ENCODE data around the gene TRPC4.

DNA sequence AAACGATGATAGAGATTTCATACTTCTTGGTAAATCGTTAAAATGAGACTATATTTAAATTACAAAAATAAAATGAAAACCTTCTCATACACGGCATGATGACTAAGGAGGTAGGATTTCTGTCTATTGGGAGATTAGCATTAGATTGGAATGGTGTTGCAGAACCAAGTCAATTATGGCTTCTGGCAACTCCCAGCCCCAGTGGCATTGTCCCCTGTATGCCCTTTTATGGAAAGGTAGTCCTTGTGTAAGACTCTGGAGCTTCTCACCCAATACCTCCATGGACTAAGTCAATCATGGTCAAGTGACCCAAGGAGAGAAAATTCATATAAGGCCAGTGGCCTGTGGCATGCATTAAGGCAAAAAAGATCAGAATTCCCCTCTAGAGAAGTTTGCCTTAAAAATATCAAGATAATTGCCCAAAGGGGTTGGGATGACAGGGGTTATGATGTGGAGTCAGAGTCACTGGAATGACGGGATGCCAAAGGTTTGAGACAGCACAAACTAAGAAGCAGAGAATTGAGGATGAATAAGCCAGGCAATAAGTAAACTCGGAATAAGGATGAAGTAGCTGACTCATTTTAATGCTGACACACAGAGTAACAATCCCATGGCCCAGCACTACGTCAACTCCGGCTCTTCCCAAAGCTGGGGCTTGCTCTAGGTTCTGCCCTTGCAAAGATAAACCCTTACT is 213.2 kb downstream of the TRPC4 start:
- TF ChIP-seq EZH2 (IDR thresholded peaks at IDR 0.05) = no peak
- TF ChIP-seq POLR2AphosphoS5 (IDR thresholded peaks at IDR 0.05; ENCODE audit: borderline replicate concordance, low read depth, low read length) = no peak
- TF ChIP-seq FOXP2 (optimal IDR thresholded peaks at IDR 0.05; ENCODE audit: control extremely low read depth, extremely low read length, insufficient read depth) = no peak
